WI38 (cell line): ENCODE results near the gene SLC38A11.

ENCODE experiments used
- H3K4me3 ChIP-seq: 2 replicates; pipeline ENCODE4 v1.5.1; 2011; ENCODE audit warnings: low read depth, mild to moderate bottlenecking, control low read depth, low read length
- TF ChIP-seq, protein P1 (sequence below): IDR thresholded peaks from 2 replicates; pipeline ENCODE4 v1.5.1; 2012; ENCODE audit warnings: low read depth, mild to moderate bottlenecking, control low read depth, low read length

The SLC38A11 gene

DNA sequence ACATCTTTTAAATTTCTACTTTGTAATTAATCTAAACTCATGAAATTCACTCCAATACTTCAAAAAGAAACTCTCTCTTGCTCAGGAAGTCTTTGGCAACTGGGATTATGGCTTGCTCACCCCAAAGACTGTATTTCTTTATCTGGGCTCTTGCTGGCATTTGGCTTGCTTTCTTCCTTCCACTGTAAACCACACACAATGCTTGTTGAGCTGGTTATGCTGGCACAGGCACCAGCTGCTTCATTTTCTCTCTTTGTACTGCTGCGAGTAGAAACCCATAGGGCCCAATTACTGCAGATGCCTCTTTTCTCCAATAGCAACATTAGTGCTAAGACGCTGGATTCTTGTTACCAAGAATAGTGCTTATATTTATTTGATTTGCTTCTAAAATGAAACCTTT, 51.4 kb downstream of the SLC38A11 start:
- H3K4me3 ChIP-seq, result no peak overlapping the region
- TF ChIP-seq, protein P1, sequence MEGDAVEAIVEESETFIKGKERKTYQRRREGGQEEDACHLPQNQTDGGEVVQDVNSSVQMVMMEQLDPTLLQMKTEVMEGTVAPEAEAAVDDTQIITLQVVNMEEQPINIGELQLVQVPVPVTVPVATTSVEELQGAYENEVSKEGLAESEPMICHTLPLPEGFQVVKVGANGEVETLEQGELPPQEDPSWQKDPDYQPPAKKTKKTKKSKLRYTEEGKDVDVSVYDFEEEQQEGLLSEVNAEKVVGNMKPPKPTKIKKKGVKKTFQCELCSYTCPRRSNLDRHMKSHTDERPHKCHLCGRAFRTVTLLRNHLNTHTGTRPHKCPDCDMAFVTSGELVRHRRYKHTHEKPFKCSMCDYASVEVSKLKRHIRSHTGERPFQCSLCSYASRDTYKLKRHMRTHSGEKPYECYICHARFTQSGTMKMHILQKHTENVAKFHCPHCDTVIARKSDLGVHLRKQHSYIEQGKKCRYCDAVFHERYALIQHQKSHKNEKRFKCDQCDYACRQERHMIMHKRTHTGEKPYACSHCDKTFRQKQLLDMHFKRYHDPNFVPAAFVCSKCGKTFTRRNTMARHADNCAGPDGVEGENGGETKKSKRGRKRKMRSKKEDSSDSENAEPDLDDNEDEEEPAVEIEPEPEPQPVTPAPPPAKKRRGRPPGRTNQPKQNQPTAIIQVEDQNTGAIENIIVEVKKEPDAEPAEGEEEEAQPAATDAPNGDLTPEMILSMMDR, result no peak

DNA sequence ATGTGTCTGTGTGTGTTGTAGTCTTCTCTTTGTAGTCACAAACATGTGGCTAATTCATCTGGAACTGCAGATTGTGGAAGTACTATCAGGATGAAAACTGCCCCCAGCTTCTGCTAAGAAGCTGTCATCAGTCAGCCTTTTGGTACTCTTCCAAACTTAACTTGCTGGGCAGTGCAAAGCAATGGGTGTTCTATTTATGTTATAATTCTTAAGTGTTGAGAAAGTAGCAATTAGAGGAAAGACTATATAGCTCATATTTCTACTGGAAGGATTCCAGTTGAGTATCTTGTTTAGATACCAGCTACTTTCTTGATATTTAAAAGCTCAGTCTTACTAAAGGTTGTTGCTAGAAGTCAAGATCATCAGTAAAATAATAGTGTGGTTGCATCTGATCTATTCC, 52.1 kb downstream of the SLC38A11 start:
- TF ChIP-seq, protein P1, result no peak
- no peak overlapping the region for H3K4me3 ChIP-seq

DNA sequence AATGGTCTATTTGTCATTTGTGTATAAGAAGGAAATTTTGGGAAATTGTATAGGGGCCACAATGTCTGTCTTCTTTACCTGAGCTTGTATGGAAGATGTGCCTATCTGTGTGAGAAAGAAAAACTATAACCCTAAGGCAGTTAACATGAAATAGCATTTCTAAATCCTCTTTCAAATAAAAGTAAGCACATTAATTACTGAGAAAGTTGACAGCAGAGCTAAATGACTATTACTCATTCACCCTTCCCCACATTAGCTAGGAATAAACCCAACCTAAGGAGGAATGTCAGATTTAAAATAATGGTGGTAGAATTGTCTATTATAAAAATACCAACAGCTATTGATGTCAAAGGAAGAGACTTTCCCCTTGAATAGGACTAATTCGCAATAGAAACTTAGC, 56.2 kb downstream of the SLC38A11 start:
- TF ChIP-seq, protein P1, result no peak
- no peak overlapping the region for H3K4me3 ChIP-seq

GRCh38 chr2:164898475-164898874, 56.9 kb downstream of the SLC38A11 start:
- TF ChIP-seq, protein P1, result no peak
- H3K4me3 ChIP-seq, result no peak overlapping the region

- TF ChIP-seq, protein P1, result no peak
- H3K4me3 ChIP-seq, result no peak overlapping the region
These were observed 57.7 kb downstream of the SLC38A11 start for GRCh38 chr2:164897469-164898260.

DNA sequence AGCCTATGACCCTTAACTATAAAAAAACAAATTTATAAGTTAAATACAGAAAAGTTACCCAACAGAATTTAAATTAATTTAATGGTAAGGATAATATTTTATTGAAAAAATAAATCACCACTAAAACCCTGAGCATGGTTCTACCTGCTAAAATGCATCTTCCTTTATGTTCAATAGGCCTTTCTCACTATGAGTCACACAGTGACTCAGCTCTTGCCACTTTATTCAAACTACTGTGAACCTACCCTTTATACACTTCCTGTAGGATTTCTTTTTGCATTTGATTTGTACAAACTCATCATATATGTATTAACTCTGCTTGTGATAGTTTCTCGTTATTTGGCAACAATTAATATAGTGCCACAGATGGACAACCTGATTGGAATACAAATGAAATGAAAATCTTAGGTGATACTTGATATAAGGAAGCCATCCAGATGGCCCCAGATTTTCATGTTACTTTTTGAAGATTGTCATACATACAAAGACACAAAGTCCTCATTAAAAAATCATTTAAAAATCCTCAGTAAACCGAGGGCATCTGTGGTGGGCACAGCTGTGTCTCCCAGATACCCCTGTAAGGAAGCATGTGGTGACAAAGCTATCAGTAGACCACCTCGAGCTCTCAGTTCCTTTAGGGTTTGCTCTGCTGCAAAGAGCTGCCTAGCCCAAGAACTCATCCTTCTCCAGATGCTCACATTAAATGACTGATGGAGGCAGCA, 58.5 kb downstream of the SLC38A11 start:
- TF ChIP-seq, protein P1, result no peak
- H3K4me3 ChIP-seq, result no peak overlapping the region

GRCh38 chr2:164896226-164896625, 59.1 kb downstream of the SLC38A11 start:
- H3K4me3 ChIP-seq, result no peak overlapping the region
- TF ChIP-seq, protein P1, result no peak
